ENCODE results near the gene EEF1A2.

GRCh38 chr20:63483834-63484233 lies 15.0 kb downstream of the EEF1A2 start:
- no peak for TF ChIP-seq GATA3 (IDR thresholded peaks at IDR 0.05; ENCODE audit: low read depth, low read length)
- no peak for TF ChIP-seq GATA2 (IDR thresholded peaks at IDR 0.05; ENCODE audit: low read depth, low read length)

Data from SH-SY5Y (cell line).